OCI-LY7 (cell line): ENCODE results near the gene TMEM147. TPM values are rescaled to one million over a fixed set of nuclear protein-coding genes. Genes with fewer than 3 reads are reported as not detected.

Experiments
- BruUV-seq: library from RNA; stranded (reverse); fragments of 400-500 nt; replicated peaks from 2 replicates; lab custom pipeline; 2021; lab: Mats Ljungman, UMichigan
- CTCF ChIA-PET: fragments of 300-600 bp; sonication (Branson Sonifier 250); formaldehyde crosslinking; loops from one replicate; lab custom pipeline; 2022; ENCODE audit warnings: antibody characterized with exemption; ENCODE audit not compliant: unreplicated experiment; lab: Charles Lee
- POLR2A ChIA-PET: fragments of 300-600 bp; sonication (Branson Sonifier 250); formaldehyde crosslinking; loops from one replicate; lab custom pipeline; 2022; ENCODE audit warnings: antibody characterized with exemption; lab: Charles Lee
- DNase-seq: peaks from one replicate; pipeline ENCODE4 v3.0.0-alpha.2; 2015; ENCODE audit warnings: low spot score
- H2AFZ ChIP-seq: fragments of 200-600 bp; sonication (generic), shearing (Covaris generic); 2 replicates; pipeline ENCODE4 v1.6.1; 2014; ENCODE audit warnings: mild to moderate bottlenecking, antibody characterized with exemption, low read length, moderate library complexity
- H3K27ac ChIP-seq: fragments of 200-600 bp; sonication (generic); 2 replicates; pipeline ENCODE4 v1.5.1; 2014; ENCODE audit warnings: mixed run types, low read depth, mild to moderate bottlenecking, moderate library complexity, low read length, inconsistent platforms; ENCODE audit not compliant: poor library complexity, severe bottlenecking
- H3K36me3 ChIP-seq: fragments of 200-600 bp; sonication (generic); 2 replicates; pipeline ENCODE4 v1.6.1; 2014; ENCODE audit warnings: mild to moderate bottlenecking, antibody characterized with exemption, low read length, moderate library complexity, mixed read lengths; ENCODE audit not compliant: insufficient read depth
- H3K4me1 ChIP-seq: fragments of 200-600 bp; sonication (generic); 2 replicates; pipeline ENCODE4 v1.5.1; 2014; ENCODE audit warnings: mild to moderate bottlenecking, low read length; ENCODE audit not compliant: insufficient read depth, poor library complexity, severe bottlenecking
- H3K4me2 ChIP-seq: fragments of 200-600 bp; sonication (generic); 2 replicates; pipeline ENCODE4 v1.6.1; 2014; ENCODE audit warnings: mild to moderate bottlenecking, low read length
- H3K4me3 ChIP-seq: fragments of 200-600 bp; sonication (generic); 2 replicates; pipeline ENCODE4 v1.5.1; 2014; ENCODE audit warnings: mild to moderate bottlenecking, low read depth, low read length; ENCODE audit not compliant: poor library complexity, severe bottlenecking
- H3K79me2 ChIP-seq: fragments of 200-600 bp; sonication (generic); 2 replicates; pipeline ENCODE4 v1.6.1; 2016; ENCODE audit warnings: low read depth, mild to moderate bottlenecking, low read length, moderate library complexity, mixed read lengths; ENCODE audit not compliant: insufficient read depth
- H3K9me2 ChIP-seq: fragments of 200-600 bp; sonication (generic); 2 replicates; pipeline ENCODE4 v1.6.1; 2016; ENCODE audit warnings: mild to moderate bottlenecking, low read length, mixed read lengths; ENCODE audit not compliant: insufficient read depth
- H3K9me3 ChIP-seq: fragments of 200-600 bp; sonication (generic); 2 replicates; pipeline ENCODE4 v1.6.1; 2014; ENCODE audit warnings: mild to moderate bottlenecking, mixed run types, low read length, mixed read lengths
- H4K20me1 ChIP-seq: fragments of 200-600 bp; sonication (generic); 2 replicates; pipeline ENCODE4 v1.6.1; 2014; ENCODE audit warnings: mild to moderate bottlenecking, antibody characterized with exemption, low read length, moderate library complexity, mixed read lengths; ENCODE audit not compliant: insufficient read depth
- CTCF ChIP-seq: fragments of 200-600 bp; sonication (generic); conservative IDR thresholded peaks from 2 replicates; pipeline ENCODE4 v1.5.1; 2014; ENCODE audit warnings: mild to moderate bottlenecking, antibody characterized with exemption, low read length, moderate library complexity, mixed read lengths
- EZH2phosphoT487 ChIP-seq: fragments of 200-600 bp; sonication (generic); IDR thresholded peaks from 2 replicates; pipeline ENCODE4 v1.6.1; 2018; ENCODE audit warnings: low read depth, borderline replicate concordance, mild to moderate bottlenecking, mixed run types, antibody characterized with exemption, low read length, moderate library complexity, mixed read lengths
- intact Hi-C: fragments of 100-400 bp; cut with micrococcal nuclease; formaldehyde crosslinking; loops from one replicate; pipeline ENCODE4 v1.10.0; 2022; ENCODE audit not compliant: unreplicated experiment
- total RNA-seq, 2 experiments: library from RNA; depleted of rRNA in 1 of 2; stranded (reverse); fragments of >200 nt in 1 of 2; shearing (Covaris generic) in 1 of 2; gene quantifications; 2 replicates each; pipeline ENCODE4 v1.2.3, GENCODE V29; 2014 to 2022

The TMEM147 gene
- total RNA-seq, 2 experiments from 2014 or later = 47.1 to 83.2 TPM

- no peak overlapping the region for H2AFZ ChIP-seq
- H3K4me3 ChIP-seq = no peak overlapping the region
- ChIA-PET CTCF (interaction anchor here (0.6 kb wide), 1 partner anchor 101 kb away, joined by 3 read pairs; no protein-coding TSS in a partner anchor), POLR2A (no interaction called here)
- H4K20me1 ChIP-seq = no peaks in the 10 kb centered on the region
- H3K79me2 ChIP-seq = no peaks in the 10 kb centered on the region
- H3K9me3 ChIP-seq = no peaks in the 10 kb centered on the region
- TF ChIP-seq EZH2phosphoT487 = no peak
- no peak for TF ChIP-seq CTCF
- DNase-seq = no peak
- BruUV-seq = no TSS peak
- no peak overlapping the region for H3K27ac ChIP-seq
- H3K4me2 ChIP-seq = no peak overlapping the region
- H3K36me3 ChIP-seq = no peaks in the 10 kb centered on the region
- intact Hi-C loops = no loop called here
- H3K4me1 ChIP-seq = peaks cover 18% of the 10 kb centered on the region
- no peaks in the 10 kb centered on the region for H3K9me2 ChIP-seq
Measured at GRCh38 chr19:35562776-35563175, 17.4 kb downstream of the TMEM147 start.

- Histone ChIP-seq H3K9me3 (no peaks in the 10 kb centered on the region), H3K27ac (no peak within 1 kb of the TSS), H3K4me1 (peaks cover 13% of the 10 kb centered on the region), H3K36me3 (no peaks in the 10 kb centered on the region), H2AFZ (no peak within 1 kb of the TSS), H3K79me2 (no peaks in the 10 kb centered on the region), H3K4me3 (no peak within 1 kb of the TSS), H3K4me2 (no peak within 1 kb of the TSS), H4K20me1 (no peaks in the 10 kb centered on the region), H3K9me2 (no peaks in the 10 kb centered on the region)
- intact Hi-C loops = no loop called here
- CTCF ChIA-PET = no interaction called here
- BruUV-seq = no TSS peak
- TF ChIP-seq EZH2phosphoT487 = no peak
- TF ChIP-seq CTCF = no peak
- POLR2A ChIA-PET = no interaction called here
- DNase-seq = no peak
Measured at GRCh38 chr19:35563207-35563829, 17.9 kb downstream of the TMEM147 start, which contains the start of gene ATP4A. TSS of gene ATP4A (minus strand) at chr19:35563658. CDS start at chr19:35563629, 29 bp downstream.
